Heart right ventricle (tissue), 16 donors: Measurements from ENCODE around the gene EFHB. TPM values are rescaled to one million over a fixed set of nuclear protein-coding genes. Genes with fewer than 3 reads are reported as not detected.

Source experiments
- ATAC-seq, 8 donors: fragments of 200-7000 bp; cut with Tn5 transposase; one replicate each; pipeline ENCODE4 v1.9.1; 2020; ENCODE audit warnings: mild to moderate bottlenecking in 8 of 8, moderate library complexity in 8 of 8, moderate number of reproducible peaks in 1 of 8
- DNase-seq, 2 donors: peaks; one replicate each; pipeline ENCODE4 v3.0.0-alpha.2; 2020
- H3K27ac ChIP-seq, 10 donors: fragments of 200-600 bp; sonication (generic) in 2 of 10; one replicate each; pipeline versions ENCODE4 v1.5.0 to v1.8.0; 2020 to 2022; ENCODE audit warnings: mild to moderate bottlenecking in 3 of 10
- H3K27me3 ChIP-seq, 7 donors: fragments of 200-600 bp; one replicate each; pipeline ENCODE4 v1.8.0; 2021 to 2022; ENCODE audit warnings: mild to moderate bottlenecking in 2 of 7
- H3K36me3 ChIP-seq, 9 donors: fragments of 200-600 bp; sonication (generic) in 1 of 9; one replicate each; pipeline versions ENCODE4 v1.5.0 to v1.8.0; 2020 to 2022; ENCODE audit warnings: mild to moderate bottlenecking in 2 of 9
- H3K4me1 ChIP-seq, 9 donors: fragments of 200-600 bp; sonication (generic) in 1 of 9; one replicate each; pipeline versions ENCODE4 v1.5.0 to v1.8.0; 2020 to 2022; ENCODE audit warnings: mild to moderate bottlenecking in 4 of 9
- H3K4me3 ChIP-seq, 10 donors: fragments of 200-600 bp; sonication (generic) in 2 of 10; one replicate each; pipeline versions ENCODE4 v1.5.0 to v1.8.0; 2020 to 2022; ENCODE audit warnings: mild to moderate bottlenecking in 7 of 10, moderate library complexity in 2 of 10
- H3K9me3 ChIP-seq, 11 donors: fragments of 200-600 bp in 10 of 11; sonication (generic) in 2 of 11; one replicate each; pipeline versions ENCODE4 v1.5.0 to v1.8.0; 2013 to 2022; ENCODE audit warnings: mild to moderate bottlenecking in 2 of 11, control low read depth in 1 of 11, moderate library complexity in 1 of 11
- CTCF ChIP-seq, 9 donors: fragments of 200-600 bp; sonication (generic) in 2 of 9; IDR thresholded peaks; one replicate each; pipeline versions ENCODE4 v1.5.0 to v1.8.0; 2021 to 2022; ENCODE audit warnings: antibody characterized with exemption in 9 of 9, mild to moderate bottlenecking in 5 of 9, moderate library complexity in 1 of 9
- WGBS, 2 donors: extraction: QIAGEN DNeasy Blood & Tissue Kit; methylation state at CpG; one replicate each; pipeline ENCODE4 v1.1.7; 2013; ENCODE audit warnings: inconsistent platforms in 1 of 2; 5-methylcytosine and 5-hydroxymethylcytosine counted together
- intact Hi-C, 10 donors: fragments of 100-400 bp; cut with DNase I; formaldehyde crosslinking; loops; one replicate each; pipeline versions ENCODE4 v1.11.1 to v1.14.2; 2022
- polyA plus RNA-seq, 2 donors: library from polyadenylated mRNA; stranded (reverse); fragments of 200-250 nt; gene quantifications; one replicate each; pipeline ENCODE4 v1.2.3, GENCODE V29; 2013
- total RNA-seq, 10 donors: library from RNA; stranded (reverse); fragmentation: NEBNext Ultra II Directional in 3 of 10; extraction: Animal tissue kit (Norgen Biotek cat#: 25700) in 3 of 10; gene quantifications; one replicate each; pipeline versions ENCODE4 v1.2.1 to v1.2.4, GENCODE V29; 2021 to 2023
- donor health status: Arrhythmogenic right ventricular cardiomyopathy.
- donor health status: ischemic (EF 13 %, LVEDD 7.1; RV severe dilation, severe dysfunction).
- donor health status: healthy with polysubstance abuse.
- donor health status: DM: no; HTN: yes; CAD: no.
- donor health status: DM: no; HTN: no; CAD: no.
- donor health status: ischemic (EF 25% LVEDD 6.9; RV normal size, moderate dysfunction).
- donor health status: ischemic (EF 25% LVEDD 5.7; RV mildly dilated, moderate dysfunction).
- donor health status: healthy.
- donor health status: DM: yes; HTN: yes; CAD: no.
- donor health status: Ischemic cardiomyopathy.
- donor health status: ischemic (EF 35%, LVEDD 5.7; RV mildly dilated, moderate dysfunction).
- donor health status: nonischemic (EF 11% LVEDD 7.7; RV severe dilation, severe dysfunction).
- donor health status: DM: yes; HTN: yes; CAD: no.
- donor health status: PGD.
- donor health status: ischemic (EF 29% LVEDD 5.4; RV normal size, mild dysfunction).
- donor health status: nonischemic (EF 23%, LVEDD 6.1; RV moderate dilation, normal function).

EFHB gene
- total and polyA plus RNA-seq, 12 donors = 0.19 to 1.6 (median 0.64) TPM; not detected in 2

GRCh38 chr3:19954676-19955075 lies 20.7 kb upstream of the EFHB start:
- no peak for TF ChIP-seq CTCF (IDR thresholded peaks at IDR 0.05)
- Histone ChIP-seq H3K4me3 (no peak overlapping the region), H3K27ac (no peak overlapping the region), H3K9me3 (no peaks in the 10 kb centered on the region), H3K36me3 (peaks cover 0 to 83% (median 12%) of the 10 kb centered on the region in 9 donors), H3K27me3 (no peaks in the 10 kb centered on the region), H3K4me1 (peaks cover 0 to 67% (median 41%) of the 10 kb centered on the region in 9 donors)
- 93 to 94% methylated on average over 4 of the region's 4 CpGs for WGBS, 2 donors
- ATAC-seq = no peak
- no peak for DNase-seq
- intact Hi-C loops = no loop called here

- H3K9me3 ChIP-seq = no peaks in the 10 kb centered on the region
These were observed 16.3 kb upstream of the EFHB start for GRCh38 chr3:19950316-19950715.

GRCh38 chr3:19948226-19948591 lies 14.2 kb upstream of the EFHB start:
- intact Hi-C loops = loop anchor here in 7 of 10 donors (5.0 to 10.0 kb wide), 7 partner anchors 61 to 239 kb away; partner anchors contain the start of genes KAT2B (in 4 of the 7) and SGO1 (in 3 of the 7)

More at GRCh38 chr3:19950316-19950715, 16.3 kb upstream of the EFHB start:
- H3K36me3 ChIP-seq = peaks cover 0 to 53% (median 12%) of the 10 kb centered on the region in 9 donors
- ATAC-seq = no peak
- peaks cover 0 to 73% (median 48%) of the 10 kb centered on the region in 9 donors for H3K4me1 ChIP-seq
- H3K4me3 ChIP-seq = no peak overlapping the region
- no peak for DNase-seq
- intact Hi-C loops = no loop called here
- H3K27me3 ChIP-seq = no peaks in the 10 kb centered on the region
- 79 to 92% methylated on average over 2 of the region's 2 CpGs for WGBS, 2 donors
- TF ChIP-seq CTCF (IDR thresholded peaks at IDR 0.05) = no peak
- no peak overlapping the region for H3K27ac ChIP-seq

GRCh38 chr3:19947549-19948225 lies 13.7 kb upstream of the EFHB start:
- H3K27me3 ChIP-seq = no peaks in the 10 kb centered on the region
- peak; percentile 17 to 66 (median 41) for ATAC-seq
- peaks cover 0 to 50% (median 38%) of the 10 kb centered on the region in 9 donors for H3K4me1 ChIP-seq
- WGBS, 2 donors = 0 to 1% methylated on average over 30 of the region's 30 CpGs
- no peak for TF ChIP-seq CTCF (IDR thresholded peaks at IDR 0.05)
- H3K36me3 ChIP-seq = peaks cover 0 to 27% (median 5%) of the 10 kb centered on the region in 9 donors
- intact Hi-C loops = loop anchor here in 8 of 10 donors (1.0 to 10.0 kb wide), 12 partner anchors 59 to 240 kb away; partner anchors contain the start of genes KAT2B (in 5 of the 8) and SGO1 (in 4 of the 8)
- peak overlapping the region; percentile 89 to 99 (median 98) for H3K27ac ChIP-seq
- no peaks in the 10 kb centered on the region for H3K9me3 ChIP-seq
- H3K4me3 ChIP-seq = peak overlapping the region; percentile 79 to 99 (median 98)
- DNase-seq = peak in 1 of 2 donors; percentile 52

More at GRCh38 chr3:19948226-19948591, 14.2 kb upstream of the EFHB start:
- Histone ChIP-seq H3K36me3 (peaks cover 0 to 32% (median 5%) of the 10 kb centered on the region in 9 donors), H3K9me3 (no peaks in the 10 kb centered on the region), H3K27ac (peak overlapping the region; percentile 89 to 99 (median 98)), H3K4me3 (peak overlapping the region; percentile 79 to 99 (median 98)), H3K27me3 (no peaks in the 10 kb centered on the region), H3K4me1 (peaks cover 0 to 55% (median 42%) of the 10 kb centered on the region in 9 donors)
- no peak for DNase-seq
- 2 to 3% methylated on average over 2 of the region's 2 CpGs for WGBS, 2 donors
- no peak for ATAC-seq
- no peak for TF ChIP-seq CTCF (IDR thresholded peaks at IDR 0.05)
